GM11168 (cell line): ENCODE results near the gene KYNU.
"Not testable (repeated sequence)": the region's sequence is repeated elsewhere in the genome, so short reads cannot be mapped to it uniquely, and the experiment has no call there.

ENCODE experiments used
- in situ Hi-C: fragments of 300-500 bp; cut with MboI; formaldehyde crosslinking; loops from one replicate; pipeline ENCODE4 v1.12.0; 2022; ENCODE audit warnings: low sequenced_read_pairs; ENCODE audit not compliant: unreplicated experiment

The KYNU gene

DNA sequence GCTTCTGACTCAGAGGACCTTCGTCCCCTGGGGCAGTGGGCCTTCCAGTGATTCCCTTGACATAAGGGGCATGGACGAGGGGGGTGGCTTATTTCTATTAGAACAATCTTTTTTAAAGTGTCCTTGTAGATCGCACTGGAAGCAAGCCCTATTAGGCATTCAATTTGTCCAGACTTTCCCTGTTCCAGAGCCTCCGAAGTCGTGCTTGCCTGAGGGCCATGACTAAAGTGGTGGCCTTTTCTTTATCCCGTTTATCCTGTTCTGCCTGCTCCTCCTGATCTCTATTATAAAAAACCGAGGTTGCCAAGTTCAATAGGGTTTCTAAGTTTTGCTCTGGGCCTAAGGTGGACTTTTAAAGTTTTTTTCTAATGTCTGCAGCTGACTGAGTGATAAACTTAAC is 26.3 kb downstream of the KYNU start:
- in situ Hi-C loops, result not testable (repeated sequence)

DNA sequence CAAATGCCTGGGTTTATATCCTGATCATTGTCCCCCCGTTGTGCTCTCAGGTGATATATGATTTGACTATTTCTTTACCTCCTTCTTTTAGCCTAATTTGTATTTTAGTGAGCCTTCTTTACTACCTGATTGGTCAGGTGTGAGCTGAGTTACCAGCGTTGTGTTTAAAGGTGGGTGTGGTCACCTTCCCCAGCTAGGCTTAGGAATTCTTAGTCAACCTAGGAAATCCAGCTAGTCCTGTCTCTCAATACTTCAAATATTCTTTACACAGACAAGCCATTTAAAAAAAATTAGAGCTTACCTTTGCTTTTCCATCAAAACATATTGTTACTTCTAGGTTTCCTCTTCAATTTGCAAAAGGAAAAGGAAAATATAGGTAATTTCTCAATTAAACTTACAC is 30.2 kb downstream of the KYNU start:
- in situ Hi-C loops, result no loop called here

DNA sequence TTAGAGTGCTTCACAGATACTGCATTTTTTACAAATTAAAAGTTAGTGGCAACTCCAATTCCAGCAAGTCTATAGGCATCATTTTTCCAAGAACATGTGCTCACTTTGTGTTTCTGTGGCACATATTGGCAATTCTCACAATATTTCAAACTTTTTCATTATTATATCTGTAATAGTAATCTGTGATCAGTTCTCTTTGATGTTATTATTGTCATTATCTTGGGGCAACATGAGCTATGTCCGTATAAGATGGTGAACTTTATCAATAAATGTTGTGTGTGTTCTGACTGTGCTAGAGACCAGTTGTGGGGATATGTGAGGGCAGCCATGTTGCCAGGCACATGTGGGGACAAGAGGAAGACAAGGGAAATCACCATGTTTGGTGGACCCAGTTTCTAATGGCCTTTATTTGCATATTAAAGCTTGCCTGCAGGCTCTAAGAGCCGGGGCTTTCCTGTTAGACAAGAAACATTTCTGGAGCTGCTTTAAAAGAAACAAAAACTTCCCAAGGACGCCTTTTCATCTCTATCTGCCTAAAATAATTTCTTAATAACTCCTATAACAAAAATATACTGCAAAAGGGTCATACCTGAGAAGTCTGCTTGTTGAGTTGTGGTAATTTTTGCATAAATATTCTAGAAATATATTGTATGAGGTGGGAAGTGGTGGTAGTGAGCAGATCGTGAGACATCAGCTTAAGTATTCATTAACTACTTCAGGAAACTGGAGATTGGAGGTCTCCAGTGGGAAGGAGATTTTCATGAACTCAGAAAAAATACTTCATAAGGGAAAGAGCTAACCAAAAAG is 37.2 kb downstream of the KYNU start:
- in situ Hi-C loops, result no loop called here

DNA sequence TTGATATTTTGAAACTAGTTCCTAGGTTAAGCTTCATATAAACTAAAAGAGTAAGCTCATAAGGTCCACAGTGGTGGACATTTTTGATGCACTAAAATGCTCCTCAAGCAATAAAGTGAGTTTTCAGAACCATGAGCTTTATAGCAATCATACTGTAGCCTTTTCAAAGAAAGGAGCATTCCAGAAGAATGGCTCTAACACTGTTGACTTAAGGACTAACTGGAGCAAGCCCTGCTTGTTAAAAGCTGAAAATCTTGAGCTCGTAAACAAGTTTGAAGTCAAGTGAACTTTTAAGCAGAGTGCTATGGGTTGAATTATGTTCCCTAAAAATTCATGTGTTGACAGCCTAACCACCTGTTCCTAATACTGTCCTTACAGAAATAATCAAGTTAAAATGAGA is 38.0 kb downstream of the KYNU start:
- in situ Hi-C loops, result no loop called here

DNA sequence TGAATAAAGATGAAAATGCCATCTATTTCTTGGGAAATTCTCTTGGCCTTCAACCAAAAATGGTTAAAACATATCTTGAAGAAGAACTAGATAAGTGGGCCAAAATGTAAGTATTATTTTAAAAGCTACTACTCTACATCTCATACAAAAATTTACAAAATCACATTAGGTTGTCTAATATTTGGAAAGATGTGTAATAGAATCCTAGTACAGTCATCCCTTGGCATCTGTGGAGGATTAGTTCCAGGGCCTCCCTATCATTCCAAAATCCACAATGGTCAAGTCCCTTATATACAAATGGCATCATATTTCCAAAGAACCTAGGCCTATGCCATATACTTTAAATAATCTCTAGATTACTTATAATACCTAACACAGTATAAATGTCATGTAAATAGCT is 41.2 kb downstream of the KYNU start:
- in situ Hi-C loops, result no loop called here

DNA sequence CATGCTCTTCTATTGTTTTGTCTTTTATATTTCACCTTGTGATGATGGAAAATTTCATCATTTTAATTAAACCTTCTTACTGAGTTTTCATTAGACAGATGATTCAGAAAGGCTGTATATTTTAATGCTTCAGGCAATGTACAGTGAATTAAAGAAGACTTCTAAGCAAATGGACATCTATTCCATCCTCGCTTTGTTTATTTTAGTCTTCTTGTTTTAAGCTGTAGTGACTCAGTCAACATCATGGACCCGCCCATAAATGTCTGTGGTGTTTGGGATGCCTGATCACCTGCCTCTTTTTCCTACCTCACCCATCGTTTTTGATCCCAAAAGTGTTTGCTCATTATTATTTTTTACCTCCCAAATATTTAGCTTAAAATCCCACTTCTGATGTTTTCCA is 43.1 kb downstream of the KYNU start:
- in situ Hi-C loops, result no loop called here

DNA sequence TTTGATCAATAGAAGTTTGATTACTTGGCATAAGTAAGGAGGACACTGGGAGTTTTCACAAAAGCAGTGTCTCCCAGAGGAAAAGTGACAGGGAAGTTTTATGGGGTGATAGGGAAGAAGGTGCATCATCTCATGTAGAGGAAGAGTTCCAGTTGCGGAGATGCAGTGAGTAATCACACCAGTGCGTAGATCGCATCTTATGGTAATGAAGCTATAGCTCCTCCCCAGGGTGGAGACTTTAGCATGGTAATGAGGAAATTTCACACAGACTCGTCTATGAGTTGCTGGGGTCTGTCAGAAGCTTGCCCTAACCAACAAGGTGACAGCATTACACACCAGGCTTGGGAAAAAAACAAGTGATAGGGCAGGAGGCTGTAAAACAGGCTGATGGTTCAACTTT is 49.0 kb downstream of the KYNU start:
- in situ Hi-C loops, result no loop called here

DNA sequence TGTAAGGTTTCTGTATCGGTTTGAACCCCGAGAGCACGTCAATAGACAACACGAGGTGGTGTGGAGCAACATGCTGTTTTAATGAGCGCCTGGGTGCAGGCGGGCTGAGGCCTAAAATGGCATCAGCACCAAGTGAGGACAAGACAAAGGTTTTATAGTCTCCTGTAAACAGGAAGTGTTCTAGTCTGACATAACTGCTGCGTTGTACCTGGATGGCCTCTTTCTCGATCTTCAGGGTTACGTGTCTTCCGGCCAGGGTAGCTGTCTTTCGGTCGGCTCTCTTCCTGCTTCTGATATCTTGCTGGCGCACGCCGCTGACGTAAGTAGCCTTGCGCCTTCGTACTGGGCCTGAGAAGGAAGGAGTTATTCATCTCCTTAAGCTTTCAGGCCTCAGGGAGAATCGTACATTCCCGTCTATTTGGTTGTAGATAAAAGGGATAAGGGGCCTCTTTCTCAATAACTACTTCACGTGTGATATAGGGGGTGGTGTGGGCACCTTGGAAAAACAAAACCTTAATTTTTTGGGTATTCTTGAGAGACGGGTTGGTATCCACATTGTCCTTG is 53.5 kb downstream of the KYNU start:
- in situ Hi-C loops, result no loop called here

DNA sequence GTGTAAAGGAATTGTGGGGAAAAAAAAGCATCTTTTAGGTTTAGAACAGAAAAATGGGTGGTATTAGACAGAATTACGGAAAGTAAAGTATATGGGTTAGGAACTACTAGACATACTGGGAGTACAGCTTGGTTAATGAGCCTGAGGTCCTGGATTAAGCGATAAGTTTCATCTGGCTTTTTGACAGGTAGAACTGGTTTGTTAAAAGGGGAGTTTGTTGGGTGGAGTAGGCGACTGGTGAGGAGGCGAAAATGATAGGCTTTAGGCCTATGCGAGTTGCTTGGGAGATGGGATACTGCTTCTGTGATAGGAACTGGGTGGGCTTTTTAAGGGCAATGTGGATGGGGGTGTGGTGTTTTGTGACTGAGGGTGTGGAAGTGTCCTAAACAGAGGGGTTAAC is 56.5 kb downstream of the KYNU start:
- in situ Hi-C loops, result no loop called here

DNA sequence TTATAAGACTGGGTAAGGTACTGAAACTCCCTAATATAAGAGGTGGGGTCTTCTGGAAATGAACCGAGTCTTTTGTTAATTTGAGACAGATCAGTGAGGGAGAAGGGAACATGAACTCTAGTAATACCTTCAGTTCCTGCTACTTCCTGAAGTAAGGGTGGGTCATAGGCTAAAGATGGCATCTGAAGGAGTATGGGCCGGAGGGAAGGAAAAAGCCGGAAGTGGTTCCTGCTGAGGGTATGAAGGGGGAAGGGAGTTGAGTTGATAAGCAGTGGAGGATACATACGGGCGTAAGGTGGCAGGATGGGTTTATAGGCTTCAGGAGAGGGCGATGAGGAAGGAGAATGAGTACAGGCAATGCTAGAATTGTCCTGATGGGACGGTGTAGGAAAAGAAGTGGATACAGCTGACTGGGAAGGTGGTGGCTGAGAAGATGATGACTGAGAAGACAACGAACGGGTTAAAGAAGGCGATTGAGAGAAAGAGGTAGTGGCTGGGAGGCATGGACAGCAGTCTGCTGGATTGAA is 58.2 kb downstream of the KYNU start:
- in situ Hi-C loops, result no loop called here

DNA sequence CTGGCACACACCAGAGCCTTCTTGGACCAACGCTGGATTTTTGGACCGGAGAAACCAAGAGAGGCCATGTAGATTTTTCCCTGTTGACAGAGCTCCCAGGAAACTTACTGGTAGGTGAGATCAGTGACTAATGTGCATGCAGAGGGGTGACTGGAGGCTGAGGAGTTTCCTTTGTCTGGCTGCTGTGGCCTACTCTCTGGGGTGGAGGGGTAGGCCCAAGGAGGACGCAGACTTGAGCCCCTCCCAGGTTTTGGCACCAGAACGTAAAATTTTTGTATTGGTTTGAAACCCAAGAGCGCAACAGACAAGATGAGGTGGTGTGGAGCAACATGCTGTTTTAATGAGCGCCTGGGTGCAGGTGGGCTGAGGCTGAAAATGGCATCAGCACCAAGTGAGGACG is 59.2 kb downstream of the KYNU start:
- in situ Hi-C loops, result no loop called here

DNA sequence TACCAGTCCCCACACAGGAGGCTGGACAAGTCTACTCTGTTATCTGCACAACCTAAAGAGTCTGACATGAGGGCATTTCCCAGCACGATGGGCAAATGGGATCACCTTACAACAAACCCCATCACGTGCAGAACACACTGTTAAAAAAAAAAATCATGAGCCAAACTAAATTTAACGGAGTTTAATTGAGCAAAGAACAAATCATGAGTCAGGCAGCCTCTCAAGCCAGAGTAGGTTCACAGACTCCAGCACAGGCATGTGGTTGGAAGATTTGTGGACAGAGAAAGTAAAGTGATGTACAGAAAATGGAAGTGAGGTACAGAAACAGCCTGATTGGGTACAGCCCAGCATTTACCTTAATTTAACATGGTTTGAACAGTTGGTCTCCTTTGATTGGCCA is 59.9 kb downstream of the KYNU start:
- in situ Hi-C loops, result no loop called here

DNA sequence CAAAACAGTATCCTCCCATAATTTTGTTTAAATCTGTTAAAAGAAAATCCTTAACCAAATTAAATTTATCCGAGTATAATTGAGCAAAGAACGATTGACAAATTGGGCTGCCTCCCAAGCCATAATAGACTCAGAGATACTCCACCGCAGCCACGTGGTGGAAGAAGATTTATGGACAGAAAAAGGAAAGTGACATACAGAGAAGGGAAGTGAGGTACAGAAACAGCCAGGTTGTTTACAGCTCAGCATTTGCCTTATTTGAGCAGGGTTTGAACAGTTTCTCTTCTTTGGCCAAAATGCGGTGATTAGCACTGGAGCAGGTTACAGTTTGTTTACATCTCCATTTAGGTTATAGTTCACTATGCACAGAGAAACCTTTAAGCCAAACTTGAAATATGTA is 60.8 kb downstream of the KYNU start:
- in situ Hi-C loops, result no loop called here

DNA sequence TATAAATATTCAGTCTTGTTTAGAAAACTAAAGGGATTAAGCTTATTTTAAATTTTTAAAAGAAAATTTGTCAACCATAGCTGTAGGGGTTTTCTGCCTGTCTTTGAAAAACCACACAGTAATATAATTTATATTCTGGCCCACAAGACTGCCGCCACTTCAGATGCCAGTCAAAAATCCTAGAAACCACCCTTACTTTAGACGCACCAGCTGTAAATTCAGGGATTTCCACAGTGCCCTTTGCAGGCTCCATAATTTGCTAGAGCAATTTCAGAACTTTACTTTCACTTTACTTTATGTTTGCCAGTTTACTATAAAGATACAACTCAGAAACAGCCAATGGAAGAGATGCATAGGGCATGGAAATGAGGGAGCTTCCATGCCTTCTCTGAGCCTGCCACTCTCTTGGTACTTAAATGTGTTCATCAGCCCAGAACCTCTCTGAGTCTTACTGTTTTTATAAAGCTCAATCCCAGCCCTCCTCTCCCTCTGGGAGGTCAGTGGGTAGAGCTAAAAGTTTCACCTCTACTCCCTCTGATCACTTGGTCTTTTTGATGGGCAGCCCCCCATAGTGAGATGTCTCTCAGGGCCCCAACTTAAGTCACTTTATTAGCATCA is 63.3 kb downstream of the KYNU start:
- in situ Hi-C loops, result no loop called here

DNA sequence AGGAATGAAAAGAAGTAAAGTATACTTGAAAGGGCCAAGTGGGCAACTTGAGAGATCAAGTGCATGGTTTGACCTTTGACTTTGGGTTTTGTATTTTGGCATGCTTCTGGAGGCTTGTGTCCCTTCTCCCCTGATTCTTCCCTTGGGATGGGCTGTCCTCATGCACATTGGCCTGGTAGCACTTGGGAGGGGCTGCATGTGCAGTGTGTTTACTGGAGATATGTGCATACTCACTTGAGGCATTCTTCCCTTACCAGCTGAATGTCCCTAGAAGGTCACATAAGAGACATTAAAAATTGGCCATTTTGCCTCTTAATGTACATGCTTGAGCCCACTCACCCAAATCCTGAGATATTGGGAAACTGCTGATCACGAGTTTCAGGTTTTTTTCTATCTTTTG is 65.2 kb downstream of the KYNU start:
- in situ Hi-C loops, result no loop called here

DNA sequence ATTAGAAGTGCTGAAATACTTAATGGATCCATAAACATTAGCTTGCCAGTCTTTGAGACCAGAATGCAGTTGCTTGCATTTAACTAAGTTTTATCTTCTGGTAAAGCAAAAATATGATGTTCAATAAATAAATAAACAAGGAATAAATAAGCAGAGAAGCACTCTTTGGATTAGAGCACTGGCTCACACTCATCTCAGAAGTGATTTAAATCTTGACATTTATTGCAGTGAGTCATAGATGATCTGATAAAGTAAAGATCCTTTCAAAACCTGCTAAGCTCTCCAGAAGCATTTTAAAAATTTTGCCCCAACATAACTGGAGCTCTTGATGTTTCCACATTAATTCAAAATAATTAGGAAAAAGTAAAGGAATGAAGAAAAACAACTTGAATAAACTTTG is 66.8 kb downstream of the KYNU start:
- in situ Hi-C loops, result no loop called here

DNA sequence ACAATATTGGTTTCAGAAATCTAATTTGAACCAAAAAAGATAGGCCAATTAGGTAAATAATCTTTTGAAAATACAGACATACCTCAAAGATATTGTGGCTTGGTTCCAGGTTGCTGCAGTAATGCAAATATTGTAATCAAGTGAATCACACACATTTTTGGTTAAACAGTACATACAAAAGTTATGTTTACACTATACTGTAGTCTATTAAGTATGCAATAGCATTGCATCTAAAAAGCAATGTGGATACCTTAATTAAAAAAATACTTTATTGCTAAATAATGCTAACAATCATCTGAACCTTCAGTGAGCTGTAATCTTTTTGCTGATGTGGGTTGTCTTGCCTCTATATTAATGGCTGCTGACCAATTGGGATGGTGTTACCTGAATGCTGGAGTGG is 67.3 kb downstream of the KYNU start:
- in situ Hi-C loops, result no loop called here

DNA sequence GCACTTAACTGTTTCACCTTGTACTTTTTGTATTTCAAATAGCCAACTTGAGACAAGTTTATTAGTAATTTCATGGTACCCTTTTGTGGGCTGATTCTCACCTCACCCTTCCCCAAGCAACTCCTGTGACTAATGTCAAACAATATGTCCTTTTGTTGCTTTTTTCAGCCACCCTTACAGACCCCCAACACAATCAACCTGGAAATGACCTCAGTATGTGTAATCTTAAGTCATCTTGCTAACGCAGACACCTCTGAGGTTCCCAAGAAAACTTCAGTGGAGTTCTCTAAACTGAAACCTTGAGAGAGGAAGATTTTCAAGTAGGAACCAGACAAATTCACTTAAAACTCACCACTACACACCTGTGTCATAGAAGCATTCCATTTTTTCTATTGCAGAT is 69.5 kb downstream of the KYNU start:
- in situ Hi-C loops, result no loop called here

DNA sequence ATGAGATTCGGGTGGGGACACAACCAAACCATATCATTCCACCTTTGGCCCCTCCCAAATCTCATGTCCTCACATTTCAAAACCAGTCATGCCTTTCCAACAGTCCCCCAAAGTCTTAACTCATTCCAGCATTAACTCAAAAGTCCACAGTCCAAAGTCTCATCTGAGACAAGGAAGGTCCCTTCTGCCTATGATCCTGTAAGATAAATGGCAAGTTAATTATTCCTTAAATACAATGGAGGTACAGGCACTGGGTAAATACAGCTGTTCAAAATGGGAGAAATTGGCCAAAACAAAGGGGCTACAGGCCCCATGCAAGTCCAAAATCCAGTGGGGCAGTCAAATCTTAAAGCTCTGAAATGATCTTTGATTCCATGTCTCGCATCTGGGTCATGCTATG is 71.3 kb downstream of the KYNU start:
- in situ Hi-C loops, result not testable (repeated sequence)

DNA sequence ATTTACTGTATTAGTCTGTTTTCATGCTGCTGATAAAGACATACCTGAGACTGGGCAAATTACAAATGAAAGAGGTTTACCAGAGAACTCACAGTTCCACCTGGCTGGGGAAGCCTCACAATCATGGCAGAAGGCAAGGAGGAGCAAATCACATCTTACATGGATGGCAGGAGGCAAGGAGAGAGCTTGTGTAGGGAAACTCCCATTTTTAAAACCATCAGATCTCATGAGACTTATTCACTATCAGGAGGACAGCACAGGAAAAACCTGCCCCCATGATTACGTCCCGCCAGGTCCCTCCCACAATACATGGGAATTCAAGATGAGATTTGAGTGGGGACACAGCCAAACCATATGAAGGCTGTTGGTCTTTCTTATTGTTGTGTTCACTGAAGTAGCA is 72.9 kb downstream of the KYNU start:
- in situ Hi-C loops, result not testable (repeated sequence)

DNA sequence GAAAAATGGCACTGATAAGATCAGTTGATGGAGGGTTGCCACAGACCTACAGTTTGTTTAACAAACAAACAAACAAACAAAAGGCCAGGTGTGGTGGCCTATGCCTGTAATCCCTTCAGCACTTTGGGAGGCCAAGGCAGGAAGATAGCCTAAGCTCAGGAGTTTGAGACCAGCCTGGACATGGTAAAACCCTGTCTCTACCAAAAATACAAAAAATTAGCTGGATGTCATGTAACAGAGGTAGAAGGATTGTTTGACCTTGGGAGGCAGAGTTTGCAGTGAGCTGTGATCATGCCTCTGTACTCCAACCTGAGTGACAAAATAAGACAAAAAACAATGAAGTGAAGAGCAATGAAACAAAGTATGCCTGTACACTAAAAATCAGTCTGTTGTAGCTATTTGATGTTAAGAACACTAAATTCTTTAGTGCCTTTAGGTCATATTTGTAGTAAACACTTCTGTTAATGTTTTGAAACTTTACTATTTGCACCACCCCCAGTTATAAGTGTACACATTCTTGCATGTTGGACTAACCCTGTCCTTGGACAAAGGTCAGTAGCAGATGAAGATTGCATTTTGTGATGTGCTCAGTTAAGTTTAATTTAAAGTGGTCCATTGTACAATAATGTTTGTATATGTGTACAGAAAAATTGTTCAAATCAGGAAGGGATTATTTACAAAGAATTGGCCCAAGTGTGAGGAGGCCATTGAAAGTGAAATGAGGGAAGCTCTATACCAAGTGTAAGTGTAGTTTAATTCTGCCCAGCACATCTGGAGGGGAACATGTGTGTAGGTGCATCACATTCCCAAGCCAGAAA is 73.9 kb downstream of the KYNU start:
- in situ Hi-C loops, result no loop called here
